Measurements from ENCODE around the gene NAALADL2. TPM values are rescaled to one million over a fixed set of nuclear protein-coding genes. Genes with fewer than 3 reads are reported as not detected.

NAALADL2 gene
- polyA plus RNA-seq, 2 of the 4 experiments (the other 2 are of a cell fraction), result 0.09 to 0.28 TPM

- no peak for TF ChIP-seq CHD2 (IDR thresholded peaks at IDR 0.05; ENCODE audit: low read length, partially characterized antibody)
- TF ChIP-seq POLR2AphosphoS2 (conservative IDR thresholded peaks at IDR 0.05; ENCODE audit: low read length), result no peak
- no peak for TF ChIP-seq EHF (CRISPR knock-in tag; IDR thresholded peaks at IDR 0.05)
- TF ChIP-seq HMGXB4 (CRISPR knock-in tag; IDR thresholded peaks at IDR 0.05; ENCODE audit: borderline replicate concordance), result no peak
- no peak for TF ChIP-seq MAFK (IDR thresholded peaks at IDR 0.05; ENCODE audit: partially characterized antibody)
- no peak for TF ChIP-seq E2F6 (IDR thresholded peaks at IDR 0.05; ENCODE audit: borderline replicate concordance, low read depth)
- no peak for TF ChIP-seq RCOR1 (IDR thresholded peaks at IDR 0.05; ENCODE audit: low read depth, low read length)
- TF ChIP-seq EHMT2 (IDR thresholded peaks at IDR 0.05; ENCODE audit: low read depth), result no peak
- no peak for TF ChIP-seq HDAC2 (IDR thresholded peaks at IDR 0.05)
- no peak for TF ChIP-seq NR3C1 (IDR thresholded peaks at IDR 0.05)
- TF ChIP-seq HES2 (IDR thresholded peaks at IDR 0.05), result no peak
- TF ChIP-seq CBX8 (IDR thresholded peaks at IDR 0.05), result no peak
- TF ChIP-seq ZSCAN20 (CRISPR knock-in tag; IDR thresholded peaks at IDR 0.05), result no peak
- TF ChIP-seq FOSB (CRISPR knock-in tag; IDR thresholded peaks at IDR 0.05), result no peak
- TF ChIP-seq TFCP2L1 (CRISPR knock-in tag; IDR thresholded peaks at IDR 0.05), result no peak
- TF ChIP-seq FOSL2 (IDR thresholded peaks at IDR 0.05), result no peak
- TF ChIP-seq FOSL2 (CRISPR knock-in tag; IDR thresholded peaks at IDR 0.05), result no peak
- TF ChIP-seq HOXB13 (CRISPR knock-in tag; IDR thresholded peaks at IDR 0.05; ENCODE audit: low read depth), result no peak
- Histone ChIP-seq H3K9me3 (no peaks in the 10 kb centered on the region), H3K27ac (no peak overlapping the region), H3K4me2 (no peak overlapping the region), H3K4me1 (no peaks in the 10 kb centered on the region), H3K4me3 (no peak overlapping the region)
- DNase-seq (ENCODE audit: low read depth in 1 of 2, low spot score in 1 of 2), result no peak
- ChIA-PET POLR2A (no interaction called here), CTCF (no interaction called here)
- ATAC-seq, result no peak
- no peak for FAIRE-seq
- WGBS (ENCODE audit: missing lambda C conversion rate), result 28% methylated on average over 3 of the region's 3 CpGs
Observed at GRCh38 chr3:175227126-175227525, 368.0 kb downstream of the NAALADL2 start.

GRCh38 chr3:175233957-175234940 lies 375.1 kb downstream of the NAALADL2 start:
- ChIA-PET CTCF (interaction anchor here (0.5 kb wide), 1 partner anchor 46 kb away, joined by 3 read pairs; no protein-coding TSS in a partner anchor), POLR2A (no interaction called here)
- no peaks in the 10 kb centered on the region for H3K9me3 ChIP-seq
- no peak overlapping the region for H3K27ac ChIP-seq
- FAIRE-seq (no peak), ATAC-seq (no peak), DNase-seq (ENCODE audit: low read depth in 1 of 2, low spot score in 1 of 2) (no peak)
- H3K4me3 ChIP-seq, result no peak overlapping the region
- H3K4me2 ChIP-seq, result no peak overlapping the region
- H3K4me1 ChIP-seq, result no peaks in the 10 kb centered on the region
- WGBS (ENCODE audit: missing lambda C conversion rate), result 74% methylated on average over 3 of the region's 3 CpGs
- no peak for TF ChIP-seq RNF2 (IDR thresholded peaks at IDR 0.05; ENCODE audit: borderline replicate concordance, low read depth)
- TF ChIP-seq ELK1 (IDR thresholded peaks at IDR 0.05; ENCODE audit: low read depth, low read length), result no peak
- no peak for TF ChIP-seq CEBPB (IDR thresholded peaks at IDR 0.05)
- TF ChIP-seq JUN (IDR thresholded peaks at IDR 0.05), result no peak
- no peak for TF ChIP-seq NR3C1 (IDR thresholded peaks at IDR 0.05)
- TF ChIP-seq HDAC2 (IDR thresholded peaks at IDR 0.05), result no peak
- no peak for TF ChIP-seq BHLHE40 (IDR thresholded peaks at IDR 0.05; ENCODE audit: low read depth, low read length)
- TF ChIP-seq HEYL (CRISPR knock-in tag; IDR thresholded peaks at IDR 0.05), result no peak
- no peak for TF ChIP-seq MAFK (IDR thresholded peaks at IDR 0.05; ENCODE audit: partially characterized antibody)
- no peak for TF ChIP-seq CBX8 (IDR thresholded peaks at IDR 0.05)
- TF ChIP-seq FOSB (CRISPR knock-in tag; IDR thresholded peaks at IDR 0.05), result no peak
- no peak for TF ChIP-seq NFE2L2 (conservative IDR thresholded peaks at IDR 0.05; ENCODE audit: low read length)

Measured in A549 (cell line).